Measurements from ENCODE around the gene UQCC3. TPM values are rescaled to one million over a fixed set of nuclear protein-coding genes. Genes with fewer than 3 reads are reported as not detected.

The UQCC3 gene, protein sequence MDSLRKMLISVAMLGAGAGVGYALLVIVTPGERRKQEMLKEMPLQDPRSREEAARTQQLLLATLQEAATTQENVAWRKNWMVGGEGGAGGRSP
- total RNA-seq, result 1 to 10 TPM; 7.9 to 8.2 TPM

DNA sequence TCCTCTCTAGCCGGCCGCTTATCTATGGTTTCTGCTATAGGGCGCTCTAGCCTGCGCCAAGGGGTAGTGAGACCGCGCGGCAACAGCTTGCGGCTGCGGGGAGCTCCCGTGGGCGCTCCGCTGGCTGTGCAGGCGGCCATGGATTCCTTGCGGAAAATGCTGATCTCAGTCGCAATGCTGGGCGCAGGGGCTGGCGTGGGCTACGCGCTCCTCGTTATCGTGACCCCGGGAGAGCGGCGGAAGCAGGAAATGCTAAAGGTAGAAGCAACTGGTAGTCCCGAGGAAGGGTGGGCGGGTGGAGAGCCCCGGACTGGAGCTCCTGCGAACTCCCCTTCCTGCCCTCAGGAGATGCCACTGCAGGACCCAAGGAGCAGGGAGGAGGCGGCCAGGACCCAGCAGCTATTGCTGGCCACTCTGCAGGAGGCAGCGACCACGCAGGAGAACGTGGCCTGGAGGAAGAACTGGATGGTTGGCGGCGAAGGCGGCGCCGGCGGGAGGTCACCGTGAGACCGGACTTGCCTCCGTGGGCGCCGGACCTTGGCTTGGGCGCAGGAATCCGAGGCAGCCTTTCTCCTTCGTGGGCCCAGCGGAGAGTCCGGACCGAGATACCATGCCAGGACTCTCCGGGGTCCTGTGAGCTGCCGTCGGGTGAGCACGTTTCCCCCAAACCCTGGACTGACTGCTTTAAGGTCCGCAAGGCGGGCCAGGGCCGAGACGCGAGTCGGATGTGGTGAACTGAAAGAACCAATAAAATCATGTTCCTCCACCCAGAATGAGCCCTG is at the start of gene UQCC3, which contains the start of gene LBHD1:
Gene UQCC3 (plus strand): TSS at position 66 of the 782 bp plus-strand sequence. CDS start 73 bp downstream, at position 139.
Gene LBHD1 (minus strand): TSS at position 660 of the 782 bp plus-strand sequence. CDS start 2,236 bp downstream, outside the sequence.
- Mint-ChIP-seq H3K36me3 (ENCODE audit: low read depth) (peaks cover 53% of the 10 kb centered on the region), H3K27ac (peak within 1 kb of the TSS; percentile 91), H3K4me3 (peak within 1 kb of the TSS; percentile 91), H3K4me1 (peaks cover 68% of the 10 kb centered on the region), H3K9me3 (no peaks in the 10 kb centered on the region), H3K27me3 (no peaks in the 10 kb centered on the region)
- ChIA-PET POLR2A (interaction anchor here (0.7 to 9.6 kb wide), 39 partner anchors 9 to 210 kb away, joined by 3 to 73 read pairs (median 7); partner anchors contain the start of genes AHNAK, B3GAT3, BSCL2 and EEF1G), CTCF (interaction anchor here (0.7 to 2.6 kb wide), 14 partner anchors 8 to 277 kb away, joined by 3 to 13 read pairs (median 4); partner anchors contain the start of genes EEF1G and TUT1)
- peak; percentile 91 for DNase-seq

DNA sequence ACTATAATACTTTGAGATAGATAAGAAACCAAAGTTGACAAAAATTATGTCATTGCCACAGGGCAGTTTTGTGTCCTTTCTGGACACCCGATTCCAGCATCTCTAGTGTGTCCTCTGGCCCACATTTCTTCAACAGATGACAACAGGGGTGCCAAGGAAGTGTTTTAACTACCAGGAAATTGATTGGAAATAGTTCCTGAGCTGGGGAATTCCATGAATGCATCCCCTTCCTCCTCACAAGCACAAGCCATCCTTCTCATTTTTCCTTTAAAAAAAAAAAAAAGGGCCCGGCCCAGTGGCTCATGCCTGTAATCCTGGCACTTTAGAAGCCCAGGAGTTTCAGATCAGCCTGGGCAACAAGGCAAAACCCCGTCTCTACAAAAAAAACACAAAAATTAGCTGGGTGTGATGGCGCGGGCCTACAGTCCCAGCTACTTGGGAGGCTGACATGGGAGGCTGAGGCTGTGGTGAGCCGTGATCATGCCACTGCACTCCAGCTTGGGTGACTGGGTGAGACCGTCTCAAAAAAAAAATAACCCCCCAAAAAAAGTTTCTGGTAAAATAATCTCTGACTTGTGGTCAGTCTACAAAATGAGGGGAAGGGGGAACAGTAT is 48.9 kb upstream of the UQCC3 start:
- Mint-ChIP-seq H3K9me3 (no peaks in the 10 kb centered on the region), H3K4me1 (peaks cover 28% of the 10 kb centered on the region), H3K27ac (peak overlapping the region; percentile 98), H3K36me3 (ENCODE audit: low read depth) (peaks cover 45% of the 10 kb centered on the region), H3K27me3 (no peaks in the 10 kb centered on the region), H3K4me3 (peak overlapping the region; percentile 87)
- ChIA-PET CTCF (interaction anchor here (0.6 to 2.5 kb wide), 9 partner anchors 11 to 198 kb away, joined by 3 to 16 read pairs (median 4); partner anchors contain the start of genes EML3 and ROM1), POLR2A (interaction anchor here (0.9 to 5.4 kb wide), 23 partner anchors 10 to 654 kb away, joined by 3 to 70 read pairs (median 11); partner anchors contain the start of genes C11orf98, CSKMT, EEF1G and EML3)
- DNase-seq, result no peak

DNA sequence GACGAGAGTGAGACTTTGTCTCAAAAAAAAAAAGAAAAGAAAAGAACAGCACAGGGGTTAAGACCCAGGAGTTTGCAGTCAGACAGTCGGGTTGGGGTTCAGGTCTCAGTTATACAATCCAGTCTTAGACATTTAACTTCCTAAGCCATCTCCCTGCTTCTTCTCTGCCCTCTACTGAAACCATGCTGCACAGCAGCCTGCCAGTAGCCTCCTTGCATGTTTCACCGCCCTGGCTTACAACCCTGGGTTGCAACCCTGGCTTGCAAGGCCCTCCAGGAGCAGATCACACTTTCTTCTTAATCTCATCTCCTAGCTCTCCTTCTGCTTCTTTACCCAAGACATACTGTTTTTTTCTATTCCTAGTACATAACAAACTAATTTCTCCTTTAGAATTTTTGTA is 43.8 kb upstream of the UQCC3 start:
- Mint-ChIP-seq H3K27me3 (no peaks in the 10 kb centered on the region), H3K9me3 (no peaks in the 10 kb centered on the region), H3K4me3 (no peak overlapping the region), H3K4me1 (no peaks in the 10 kb centered on the region), H3K27ac (no peak overlapping the region), H3K36me3 (ENCODE audit: low read depth) (peaks cover 69% of the 10 kb centered on the region)
- POLR2A ChIA-PET, result interaction anchor here (1.6 kb wide), 1 partner anchor 18 kb away, joined by 8 read pairs; the partner anchor contains the start of gene GANAB
- no peak for DNase-seq
- CTCF ChIA-PET, result interaction anchor here (0.5 to 3.0 kb wide), 4 partner anchors 14 to 252 kb away, joined by 3 to 12 read pairs (median 4); partner anchors contain the start of gene EEF1G

DNA sequence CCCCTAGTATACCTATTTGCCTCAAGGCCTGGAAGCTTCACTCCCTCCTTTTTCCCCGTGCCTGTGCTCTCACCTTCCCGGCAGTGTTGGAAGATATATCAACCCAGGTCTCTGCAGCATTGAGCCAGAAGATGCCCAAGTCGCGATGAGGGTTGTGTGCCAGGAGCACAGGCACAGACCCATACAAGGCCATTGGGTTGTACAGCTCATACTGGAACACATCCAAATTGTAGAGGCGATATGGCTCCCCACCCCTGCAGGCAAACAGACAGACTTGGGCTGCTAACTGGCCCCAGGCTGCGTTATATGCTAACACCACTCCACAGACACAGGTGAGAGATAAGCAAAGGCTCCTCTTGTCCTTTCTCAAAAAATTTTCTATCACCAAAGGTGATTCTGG is 39.0 kb upstream of the UQCC3 start:
- no peak overlapping the region for H3K27ac Mint-ChIP-seq
- peaks cover 21% of the 10 kb centered on the region for H3K4me1 Mint-ChIP-seq
- no peak for DNase-seq
- no peaks in the 10 kb centered on the region for H3K9me3 Mint-ChIP-seq
- no peaks in the 10 kb centered on the region for H3K27me3 Mint-ChIP-seq
- ChIA-PET CTCF (no interaction called here), POLR2A (interaction anchor here (1.2 to 4.2 kb wide), 5 partner anchors 9 to 41 kb away, joined by 3 to 15 read pairs (median 4); partner anchors contain the start of genes B3GAT3, C11orf98, CSKMT and INTS5)
- H3K4me3 Mint-ChIP-seq, result no peak overlapping the region
- H3K36me3 Mint-ChIP-seq (ENCODE audit: low read depth), result peaks cover 78% of the 10 kb centered on the region

DNA sequence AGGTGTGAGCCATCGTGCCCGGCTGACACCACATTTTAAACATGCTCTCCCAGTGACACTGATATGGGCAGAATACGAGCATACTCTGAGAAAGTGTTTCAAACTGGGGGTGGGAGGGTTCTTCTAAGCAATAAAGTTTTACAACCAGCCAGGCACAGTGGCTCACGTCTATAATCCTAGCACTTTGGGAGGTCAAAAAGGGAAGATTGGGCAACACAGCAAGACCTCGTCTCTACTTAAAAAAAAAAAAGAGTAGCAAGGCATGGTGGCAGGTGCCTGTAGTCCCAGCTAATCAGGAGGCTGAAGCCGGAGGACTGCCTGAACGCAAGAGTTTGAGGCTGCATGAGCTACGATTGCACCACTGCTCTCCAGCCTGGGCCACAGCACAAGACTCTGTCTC is 27.3 kb upstream of the UQCC3 start:
- Mint-ChIP-seq H3K27me3 (no peaks in the 10 kb centered on the region), H3K27ac (no peak overlapping the region), H3K9me3 (no peaks in the 10 kb centered on the region), H3K4me1 (peaks cover 51% of the 10 kb centered on the region), H3K36me3 (ENCODE audit: low read depth) (peaks cover 38% of the 10 kb centered on the region), H3K4me3 (no peak overlapping the region)
- CTCF ChIA-PET, result no interaction called here
- no peak for DNase-seq
- POLR2A ChIA-PET, result interaction anchor here (0.9 to 12.3 kb wide), 7 partner anchors 9 to 53 kb away, joined by 3 to 192 read pairs (median 6); partner anchors contain the start of genes B3GAT3, C11orf98, CSKMT and INTS5

DNA sequence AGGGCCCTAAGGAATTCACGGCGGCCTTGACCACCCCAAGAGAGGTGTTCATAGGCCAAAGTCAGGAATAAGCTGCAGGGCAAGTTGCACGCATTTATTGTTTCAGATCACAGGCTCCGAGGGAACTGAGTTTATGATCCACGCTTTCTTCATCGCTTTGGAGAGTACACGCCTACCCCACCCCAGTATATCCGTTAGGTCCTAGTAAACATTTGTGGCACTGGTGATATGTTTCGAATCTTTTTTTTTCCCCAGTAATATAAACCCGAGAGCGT is 25.9 kb upstream of the UQCC3 start:
- H3K9me3 Mint-ChIP-seq, result no peaks in the 10 kb centered on the region
- no peaks in the 10 kb centered on the region for H3K27me3 Mint-ChIP-seq
- ChIA-PET CTCF (interaction anchor here (2.0 to 2.9 kb wide), 2 partner anchors 48 to 53 kb away, joined by 9 read pairs; partner anchors contain the start of gene TUT1), POLR2A (interaction anchor here (0.6 to 12.3 kb wide), 22 partner anchors 8 to 235 kb away, joined by 3 to 192 read pairs (median 8); partner anchors contain the start of genes B3GAT3, C11orf98, CSKMT and EEF1G)
- peak overlapping the region; percentile 94 for H3K27ac Mint-ChIP-seq
- H3K4me3 Mint-ChIP-seq, result peak overlapping the region; percentile 99
- peaks cover 38% of the 10 kb centered on the region for H3K36me3 Mint-ChIP-seq (ENCODE audit: low read depth)
- peaks cover 49% of the 10 kb centered on the region for H3K4me1 Mint-ChIP-seq
- no peak for DNase-seq

DNA sequence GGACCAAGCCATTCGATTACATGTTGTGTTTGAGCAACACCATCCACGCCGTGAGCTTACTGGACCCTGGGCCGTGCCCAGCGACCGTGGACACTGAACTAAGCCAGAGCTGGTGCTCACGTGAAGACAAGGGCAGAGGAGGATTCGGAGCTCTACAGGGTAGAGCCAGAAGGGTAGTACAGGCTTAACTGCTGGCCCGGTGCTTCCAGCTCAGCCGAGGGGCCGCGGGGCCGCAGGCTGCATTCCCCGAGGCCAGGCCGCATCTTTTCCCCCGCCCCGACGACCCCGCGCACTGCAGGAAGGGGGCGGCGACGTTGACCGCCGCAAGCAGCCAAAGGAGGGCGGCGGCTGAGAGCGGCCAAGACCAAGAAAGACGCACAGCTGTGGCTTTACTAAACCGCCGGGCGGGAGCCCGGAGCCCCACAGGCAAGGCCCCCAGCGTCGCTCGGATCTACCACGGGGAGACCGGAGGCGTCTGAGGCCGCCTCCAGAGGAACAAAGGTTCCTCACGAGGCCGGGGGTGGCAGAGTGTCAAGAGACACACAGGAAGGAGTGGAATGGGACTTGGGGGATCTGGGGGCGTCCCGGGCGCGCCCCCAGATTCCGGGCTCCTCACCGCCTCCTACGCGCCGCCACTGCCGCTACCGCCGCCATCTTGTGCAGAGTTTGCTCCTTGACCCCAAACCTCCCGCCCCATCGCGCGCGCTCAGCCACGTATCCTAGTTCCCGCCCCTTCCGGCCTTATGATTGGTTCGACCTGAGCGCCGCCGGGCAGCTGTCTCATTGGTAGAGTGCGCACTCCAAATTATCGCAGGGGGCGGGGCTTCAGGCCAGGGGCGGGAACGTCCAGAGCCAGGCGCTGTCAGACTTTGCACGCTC is 25.3 kb upstream of the UQCC3 start, which contains the start of gene GANAB:
Gene GANAB (minus strand): TSS at position 668 of the 879 bp plus-strand sequence. CDS start 14 bp downstream, at position 654.
- Mint-ChIP-seq H3K4me3 (peak within 1 kb of the TSS; percentile 99), H3K4me1 (peaks cover 47% of the 10 kb centered on the region), H3K27ac (peak within 1 kb of the TSS; percentile 94), H3K9me3 (no peaks in the 10 kb centered on the region), H3K27me3 (no peaks in the 10 kb centered on the region), H3K36me3 (ENCODE audit: low read depth) (peaks cover 38% of the 10 kb centered on the region)
- ChIA-PET POLR2A (interaction anchor here (0.6 to 12.3 kb wide), 30 partner anchors 9 to 245 kb away, joined by 3 to 192 read pairs (median 5); partner anchors contain the start of genes B3GAT3, BSCL2, C11orf98 and CSKMT), CTCF (interaction anchor here (0.6 to 2.9 kb wide), 5 partner anchors 48 to 206 kb away, joined by 4 to 9 read pairs (median 5); partner anchors contain the start of gene TUT1)
- DNase-seq, result peak; percentile 99

DNA sequence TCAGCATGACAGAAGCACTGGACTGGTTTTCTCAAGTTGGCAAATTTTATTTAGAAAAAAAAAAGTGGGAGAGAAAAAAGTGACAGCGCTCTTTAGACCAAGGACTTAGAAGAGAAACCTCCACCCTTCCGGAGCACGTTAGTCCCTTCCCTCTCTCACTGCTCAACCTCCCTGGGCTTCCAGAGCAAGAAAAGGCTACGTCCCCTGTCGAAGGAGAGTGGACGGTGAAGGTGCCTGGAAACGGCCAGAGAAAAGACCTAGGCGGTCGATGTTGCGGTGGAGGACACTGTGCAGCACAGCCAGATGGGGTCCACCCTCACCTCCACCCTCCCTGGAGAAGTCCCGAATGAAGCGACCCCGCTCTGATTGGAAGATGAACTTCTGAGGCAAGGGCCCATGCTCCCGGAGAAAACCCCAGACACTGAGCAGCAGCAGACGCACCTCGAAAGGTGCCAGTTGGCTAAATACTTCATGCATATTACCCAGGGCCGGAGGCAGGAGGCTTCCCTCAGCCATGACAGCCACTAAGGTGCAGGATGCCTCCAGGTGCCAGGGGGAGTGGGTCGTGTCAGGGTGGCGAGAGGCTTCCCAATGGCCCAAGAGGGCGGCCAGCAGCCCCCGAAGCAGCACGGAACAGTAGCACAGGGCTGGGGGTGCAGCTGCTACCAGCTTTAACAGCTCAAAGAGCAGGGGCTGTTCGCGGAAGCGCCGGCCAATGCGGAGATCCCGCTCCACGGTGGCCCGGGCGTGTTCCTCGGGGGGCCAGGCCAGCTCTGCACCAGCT is 24.5 kb upstream of the UQCC3 start:
- Mint-ChIP-seq H3K4me3 (peak overlapping the region; percentile 99), H3K4me1 (peaks cover 46% of the 10 kb centered on the region), H3K36me3 (ENCODE audit: low read depth) (peaks cover 38% of the 10 kb centered on the region), H3K9me3 (no peaks in the 10 kb centered on the region), H3K27ac (peak overlapping the region; percentile 94), H3K27me3 (no peaks in the 10 kb centered on the region)
- no peak for DNase-seq
- CTCF ChIA-PET, result interaction anchor here (0.6 to 2.9 kb wide), 6 partner anchors 47 to 205 kb away, joined by 3 to 9 read pairs (median 4); partner anchors contain the start of gene TUT1
- POLR2A ChIA-PET, result interaction anchor here (0.6 to 12.3 kb wide), 27 partner anchors 8 to 209 kb away, joined by 3 to 192 read pairs (median 8); partner anchors contain the start of genes B3GAT3, BSCL2, C11orf98 and CSKMT

DNA sequence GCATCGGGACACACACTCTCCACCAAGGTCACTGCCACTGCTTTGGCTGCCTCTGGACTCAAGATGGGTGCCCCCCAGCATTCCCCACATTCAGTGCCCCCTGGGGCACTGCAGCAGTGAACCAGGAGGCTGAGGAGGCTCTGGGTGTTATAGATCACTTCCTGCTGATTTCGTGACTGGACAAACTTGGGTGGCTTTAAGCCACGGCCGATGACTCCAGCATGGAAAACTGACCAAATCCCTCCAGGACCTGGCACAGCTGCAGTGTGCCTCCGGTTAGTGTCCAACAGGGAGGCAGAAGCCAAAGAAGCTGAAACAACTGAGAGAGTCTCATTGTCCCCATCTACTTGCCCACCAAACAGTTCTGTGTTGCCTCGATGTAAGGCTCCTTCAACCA is 23.9 kb upstream of the UQCC3 start:
- H3K27me3 Mint-ChIP-seq, result no peaks in the 10 kb centered on the region
- DNase-seq, result no peak
- no peak overlapping the region for H3K27ac Mint-ChIP-seq
- POLR2A ChIA-PET, result interaction anchor here (0.7 to 12.3 kb wide), 9 partner anchors 18 to 208 kb away, joined by 3 to 192 read pairs (median 8); partner anchors contain the start of genes B3GAT3, C11orf98, CSKMT and EML3
- peaks cover 36% of the 10 kb centered on the region for H3K36me3 Mint-ChIP-seq (ENCODE audit: low read depth)
- no peaks in the 10 kb centered on the region for H3K9me3 Mint-ChIP-seq
- CTCF ChIA-PET, result interaction anchor here (0.9 to 2.9 kb wide), 3 partner anchors 53 to 61 kb away, joined by 3 to 9 read pairs (median 3); partner anchors contain the start of gene TUT1
- no peak overlapping the region for H3K4me3 Mint-ChIP-seq
- H3K4me1 Mint-ChIP-seq, result peaks cover 47% of the 10 kb centered on the region

DNA sequence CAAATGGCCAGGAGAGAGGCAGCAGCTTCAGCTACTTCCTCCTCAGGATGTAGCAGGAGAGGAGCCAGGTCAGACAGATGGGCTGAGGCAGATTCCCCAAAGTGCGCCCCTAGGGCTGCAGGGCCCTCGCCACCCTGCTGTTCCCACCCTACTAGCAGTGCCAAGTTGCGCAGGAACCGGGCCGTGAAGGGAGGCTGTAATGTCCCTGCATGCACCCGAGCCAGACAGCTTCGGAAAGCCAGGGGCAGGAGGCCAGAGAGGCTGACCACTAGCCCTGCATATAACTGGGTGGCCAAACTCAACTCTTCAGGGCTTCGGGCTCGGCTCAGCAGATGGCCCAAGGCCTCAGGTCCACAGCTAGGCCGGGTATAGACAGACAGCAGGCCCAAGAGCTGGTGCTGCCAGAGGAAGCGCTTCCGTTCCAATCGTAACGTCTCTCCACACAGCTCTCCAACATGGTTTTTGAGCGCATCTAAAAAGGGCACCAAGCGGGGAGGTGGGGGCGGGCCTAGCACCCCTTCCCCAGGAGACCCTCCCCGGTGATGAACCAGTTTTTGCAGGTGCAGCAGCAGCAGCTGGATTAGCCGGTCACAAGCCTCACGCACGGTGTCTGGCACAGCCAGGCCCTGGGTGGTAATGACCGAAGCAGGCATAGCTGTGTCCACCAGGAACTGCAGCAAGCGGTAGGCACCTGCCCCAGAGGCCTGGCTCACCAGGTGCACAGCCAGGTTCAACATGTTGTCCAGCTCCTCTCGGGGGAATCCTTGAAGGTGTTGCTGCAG is 23.1 kb upstream of the UQCC3 start:
- no peaks in the 10 kb centered on the region for H3K9me3 Mint-ChIP-seq
- no peaks in the 10 kb centered on the region for H3K27me3 Mint-ChIP-seq
- H3K4me1 Mint-ChIP-seq, result peaks cover 45% of the 10 kb centered on the region
- no peak overlapping the region for H3K4me3 Mint-ChIP-seq
- DNase-seq, result no peak
- ChIA-PET POLR2A (interaction anchor here (0.7 to 12.3 kb wide), 10 partner anchors 18 to 233 kb away, joined by 3 to 192 read pairs (median 6); partner anchors contain the start of genes B3GAT3, C11orf98, CSKMT and EML3), CTCF (interaction anchor here (0.9 to 2.9 kb wide), 4 partner anchors 17 to 61 kb away, joined by 3 to 9 read pairs (median 3); partner anchors contain the start of gene TUT1)
- peaks cover 32% of the 10 kb centered on the region for H3K36me3 Mint-ChIP-seq (ENCODE audit: low read depth)
- H3K27ac Mint-ChIP-seq, result no peak overlapping the region

All from activated CD4-positive, alpha-beta memory T cell treated with anti-CD3 and anti-CD28 coated beads, Interleukin-2, amount 10 ng/mL, durations not matched to agents 7 days and 5 days (primary cell).